HL-60 (cell line): ENCODE measurements around the gene IL36A.

ENCODE experiments used
- DNase-seq, 2 experiments: peaks; one replicate each; pipeline ENCODE4 v3.0.0-alpha.2; 2010 to 2020; ENCODE audit warnings: low read depth in 1 of 2, low spot score in 1 of 2
- H3K27ac ChIP-seq: fragments of 250-450 bp; sonication (Bioruptor Pico); replicated peaks from 2 replicates; pipeline ENCODE4 v1.5.1; 2020; ENCODE audit warnings: mild to moderate bottlenecking, moderate library complexity
- H3K27me3 ChIP-seq: fragments of 250-450 bp; sonication (Bioruptor Pico); 2 replicates; pipeline ENCODE4 v1.5.1; 2021; ENCODE audit warnings: mild to moderate bottlenecking, moderate library complexity; ENCODE audit not compliant: insufficient read depth, poor library complexity, severe bottlenecking
- H3K4me3 ChIP-seq: replicated peaks from 2 replicates; pipeline ENCODE4 v1.5.1; 2011; ENCODE audit warnings: mild to moderate bottlenecking, control low read depth, low read length; ENCODE audit not compliant: insufficient read depth
- CTCF ChIP-seq: IDR thresholded peaks from one replicate; pipeline ENCODE4 v1.5.1; 2011; ENCODE audit warnings: low read length, control low read depth, inconsistent platforms; ENCODE audit not compliant: insufficient read depth
- GABPA ChIP-seq: IDR thresholded peaks from 2 replicates; pipeline ENCODE4 v1.6.1; 2012; ENCODE audit warnings: low read depth
- POLR2AphosphoS5 ChIP-seq: IDR thresholded peaks from 2 replicates; pipeline ENCODE4 v1.6.1; 2012; ENCODE audit warnings: low read depth
- SPI1 ChIP-seq: IDR thresholded peaks from 2 replicates; pipeline ENCODE4 v1.6.1; 2012; ENCODE audit warnings: low read depth, mild to moderate bottlenecking, borderline replicate concordance
- TF ChIP-seq, protein P1 (sequence below): IDR thresholded peaks from 2 replicates; pipeline ENCODE4 v1.6.1; 2012; ENCODE audit warnings: low read depth; ENCODE audit not compliant: insufficient replicate concordance

IL36A gene

GRCh38 chr2:113013336-113013661 lies 8.0 kb downstream of the IL36A start:
- no peak overlapping the region for H3K4me3 ChIP-seq
- no peak for TF ChIP-seq POLR2AphosphoS5
- no peak for TF ChIP-seq SPI1
- TF ChIP-seq, protein P1, sequence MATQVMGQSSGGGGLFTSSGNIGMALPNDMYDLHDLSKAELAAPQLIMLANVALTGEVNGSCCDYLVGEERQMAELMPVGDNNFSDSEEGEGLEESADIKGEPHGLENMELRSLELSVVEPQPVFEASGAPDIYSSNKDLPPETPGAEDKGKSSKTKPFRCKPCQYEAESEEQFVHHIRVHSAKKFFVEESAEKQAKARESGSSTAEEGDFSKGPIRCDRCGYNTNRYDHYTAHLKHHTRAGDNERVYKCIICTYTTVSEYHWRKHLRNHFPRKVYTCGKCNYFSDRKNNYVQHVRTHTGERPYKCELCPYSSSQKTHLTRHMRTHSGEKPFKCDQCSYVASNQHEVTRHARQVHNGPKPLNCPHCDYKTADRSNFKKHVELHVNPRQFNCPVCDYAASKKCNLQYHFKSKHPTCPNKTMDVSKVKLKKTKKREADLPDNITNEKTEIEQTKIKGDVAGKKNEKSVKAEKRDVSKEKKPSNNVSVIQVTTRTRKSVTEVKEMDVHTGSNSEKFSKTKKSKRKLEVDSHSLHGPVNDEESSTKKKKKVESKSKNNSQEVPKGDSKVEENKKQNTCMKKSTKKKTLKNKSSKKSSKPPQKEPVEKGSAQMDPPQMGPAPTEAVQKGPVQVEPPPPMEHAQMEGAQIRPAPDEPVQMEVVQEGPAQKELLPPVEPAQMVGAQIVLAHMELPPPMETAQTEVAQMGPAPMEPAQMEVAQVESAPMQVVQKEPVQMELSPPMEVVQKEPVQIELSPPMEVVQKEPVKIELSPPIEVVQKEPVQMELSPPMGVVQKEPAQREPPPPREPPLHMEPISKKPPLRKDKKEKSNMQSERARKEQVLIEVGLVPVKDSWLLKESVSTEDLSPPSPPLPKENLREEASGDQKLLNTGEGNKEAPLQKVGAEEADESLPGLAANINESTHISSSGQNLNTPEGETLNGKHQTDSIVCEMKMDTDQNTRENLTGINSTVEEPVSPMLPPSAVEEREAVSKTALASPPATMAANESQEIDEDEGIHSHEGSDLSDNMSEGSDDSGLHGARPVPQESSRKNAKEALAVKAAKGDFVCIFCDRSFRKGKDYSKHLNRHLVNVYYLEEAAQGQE = no peak
- TF ChIP-seq CTCF = no peak
- no peak for TF ChIP-seq GABPA
- DNase-seq = no peak
- peaks cover 11% of the 10 kb centered on the region for H3K27me3 ChIP-seq
- no peak overlapping the region for H3K27ac ChIP-seq

DNA sequence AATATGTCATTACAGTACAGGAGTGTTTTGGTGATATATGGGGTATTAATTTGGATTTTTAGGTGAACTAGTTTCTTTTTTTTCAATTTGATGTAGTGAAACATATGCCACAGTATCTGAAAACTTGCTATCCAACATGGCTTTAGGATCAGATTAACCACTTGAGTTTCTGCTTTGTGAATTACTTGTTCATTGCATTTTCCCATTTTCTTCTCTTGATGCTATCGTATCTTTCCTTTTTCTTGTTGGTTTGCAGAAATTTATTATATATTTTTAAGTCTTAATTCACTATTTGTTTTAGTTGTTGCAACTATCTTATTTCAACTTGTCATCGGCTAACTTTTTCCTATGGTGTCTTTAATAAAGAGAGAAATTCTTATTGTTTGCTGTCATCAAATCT lies 8.8 kb downstream of the IL36A start:
- no peak for DNase-seq
- H3K4me3 ChIP-seq = no peak overlapping the region
- peaks cover 11% of the 10 kb centered on the region for H3K27me3 ChIP-seq
- H3K27ac ChIP-seq = no peak overlapping the region
- TF ChIP-seq CTCF (no peak), POLR2AphosphoS5 (no peak), GABPA (no peak), SPI1 (no peak)
- TF ChIP-seq, protein P1 = no peak

- H3K4me3 ChIP-seq = no peak overlapping the region
- TF ChIP-seq CTCF (no peak), POLR2AphosphoS5 (no peak), SPI1 (no peak), GABPA (no peak)
- TF ChIP-seq, protein P1 = no peak
- H3K27ac ChIP-seq = no peak overlapping the region
- peaks cover 11% of the 10 kb centered on the region for H3K27me3 ChIP-seq
- no peak for DNase-seq
These were observed 9.8 kb downstream of the IL36A start for GRCh38 chr2:113015042-113015441.
